ENCODE data around the gene VAC14. TPM values are rescaled to one million over a fixed set of nuclear protein-coding genes. Genes with fewer than 3 reads are reported as not detected.

VAC14 gene
- total RNA-seq, 1 donor from 2014 or later: 16.1 TPM

DNA sequence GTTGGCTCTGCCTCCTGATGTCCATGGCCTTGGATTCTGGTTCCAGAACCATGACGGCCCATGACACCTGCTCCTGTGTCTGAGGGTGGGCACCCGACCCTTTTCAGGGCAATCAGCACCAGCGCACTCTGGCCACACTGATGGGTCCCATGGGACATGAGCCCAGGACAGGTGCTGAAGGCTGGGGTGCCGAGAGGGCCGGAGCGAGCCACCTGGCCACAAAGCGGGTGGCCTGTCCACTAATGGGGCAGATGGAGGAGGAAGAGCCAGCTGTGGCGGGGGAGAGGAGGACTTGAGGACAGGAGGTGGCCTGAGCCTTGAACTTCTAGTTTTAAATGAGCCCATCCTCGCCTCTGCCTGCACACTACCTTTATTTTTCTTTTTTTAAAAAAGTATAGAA is 83.9 kb downstream of the VAC14 start:
- no peak overlapping the region for H3K4me3 ChIP-seq
- TF ChIP-seq EZH2phosphoT487 (IDR thresholded peaks at IDR 0.05) (no peak), CTCF (IDR thresholded peaks at IDR 0.05) (no peak), EZH2 (IDR thresholded peaks at IDR 0.05) (no peak)

DNA sequence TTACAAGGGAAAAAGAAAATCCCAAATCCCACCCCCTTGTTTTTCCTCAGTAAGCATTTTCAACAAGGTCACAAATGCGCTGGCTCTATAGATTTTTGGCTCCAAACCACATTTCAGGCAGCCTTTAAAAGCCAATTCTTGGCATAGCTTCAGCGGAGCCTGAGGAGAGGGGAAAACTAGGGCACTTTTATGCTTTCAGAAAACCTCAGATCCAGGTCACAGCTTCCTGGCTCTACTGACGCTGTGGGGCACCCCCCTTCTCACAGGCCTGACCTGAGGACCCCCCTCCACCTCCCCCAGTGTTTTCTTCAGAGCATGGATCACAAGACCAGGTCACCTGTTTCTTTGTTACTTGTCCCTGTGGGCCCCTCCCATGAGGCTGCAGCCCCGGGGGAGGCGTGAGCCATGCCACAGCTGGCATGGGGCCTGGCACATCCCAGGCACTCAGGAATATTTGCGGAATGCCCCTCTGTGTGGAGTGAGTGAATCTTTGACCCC is 85.0 kb downstream of the VAC14 start:
- H3K79me2 ChIP-seq (ENCODE audit: low read depth): no peaks in the 10 kb centered on the region
- Mint-ChIP-seq H3K4me3 (no peak overlapping the region), H3K4me1 (peaks cover 45% of the 10 kb centered on the region), H3K27me3 (ENCODE audit: insufficient read depth, low read depth) (peaks cover 7% of the 10 kb centered on the region), H3K27ac (peak overlapping the region; percentile 74), H3K9me3 (peaks cover 6% of the 10 kb centered on the region), H3K36me3 (peaks cover 18% of the 10 kb centered on the region)
- no peaks in the 10 kb centered on the region for H3K27me3 ChIP-seq
- H2AFZ ChIP-seq (replicated peaks): no peak overlapping the region
- H3K9ac ChIP-seq: no peak overlapping the region
- no peak for DNase-seq (ENCODE audit: low spot score)
- H3F3A ChIP-seq (ENCODE audit: low read depth): no peaks in the 10 kb centered on the region
- no peak for TF ChIP-seq EZH2phosphoT487 (IDR thresholded peaks at IDR 0.05)
- TF ChIP-seq EZH2 (IDR thresholded peaks at IDR 0.05): no peak
- TF ChIP-seq CTCF (IDR thresholded peaks at IDR 0.05): no peak
- no peaks in the 10 kb centered on the region for H3K9me3 ChIP-seq (ENCODE audit: low read depth)
- H4K20me1 ChIP-seq (ENCODE audit: low read depth): no peaks in the 10 kb centered on the region
- no peak overlapping the region for H3K4me2 ChIP-seq
- no peak overlapping the region for H3K4me3 ChIP-seq
- no peaks in the 10 kb centered on the region for H3K36me3 ChIP-seq
- peaks cover 18% of the 10 kb centered on the region for H3K4me1 ChIP-seq
- H3K27ac ChIP-seq: no peak overlapping the region

More for the DNA sequence above, 83.9 kb downstream of the VAC14 start:
- Histone ChIP-seq H3K4me1 (peaks cover 18% of the 10 kb centered on the region), H2AFZ (replicated peaks) (no peak overlapping the region), H3K79me2 (ENCODE audit: low read depth) (no peaks in the 10 kb centered on the region), H3F3A (ENCODE audit: low read depth) (no peaks in the 10 kb centered on the region), H3K36me3 (no peaks in the 10 kb centered on the region), H3K9me3 (ENCODE audit: low read depth) (no peaks in the 10 kb centered on the region), H3K27me3 (no peaks in the 10 kb centered on the region), H3K4me2 (no peak overlapping the region), H3K27ac (no peak overlapping the region), H4K20me1 (ENCODE audit: low read depth) (no peaks in the 10 kb centered on the region), H3K9ac (no peak overlapping the region)
- Mint-ChIP-seq H3K4me1 (peaks cover 35% of the 10 kb centered on the region), H3K27me3 (ENCODE audit: insufficient read depth, low read depth) (peaks cover 7% of the 10 kb centered on the region), H3K27ac (peak overlapping the region; percentile 50), H3K4me3 (no peak overlapping the region), H3K36me3 (peaks cover 19% of the 10 kb centered on the region), H3K9me3 (peaks cover 6% of the 10 kb centered on the region)
- no peak for DNase-seq (ENCODE audit: low spot score)

- Mint-ChIP-seq H3K4me1 (peaks cover 50% of the 10 kb centered on the region), H3K4me3 (no peak overlapping the region), H3K27me3 (ENCODE audit: insufficient read depth, low read depth) (peaks cover 7% of the 10 kb centered on the region), H3K36me3 (peaks cover 12% of the 10 kb centered on the region), H3K27ac (peak overlapping the region; percentile 14), H3K9me3 (peaks cover 4% of the 10 kb centered on the region)
- TF ChIP-seq CTCF (IDR thresholded peaks at IDR 0.05): no peak
- no peak for TF ChIP-seq EZH2phosphoT487 (IDR thresholded peaks at IDR 0.05)
- no peak for TF ChIP-seq EZH2 (IDR thresholded peaks at IDR 0.05)
- H4K20me1 ChIP-seq (ENCODE audit: low read depth): no peaks in the 10 kb centered on the region
- no peaks in the 10 kb centered on the region for H3K36me3 ChIP-seq
- no peak overlapping the region for H2AFZ ChIP-seq (replicated peaks)
- no peak overlapping the region for H3K9ac ChIP-seq
- H3K4me1 ChIP-seq: peaks cover 18% of the 10 kb centered on the region
- H3K27ac ChIP-seq: no peak overlapping the region
- H3K27me3 ChIP-seq: no peaks in the 10 kb centered on the region
- H3K79me2 ChIP-seq (ENCODE audit: low read depth): no peaks in the 10 kb centered on the region
- H3K4me3 ChIP-seq: no peak overlapping the region
- H3F3A ChIP-seq (ENCODE audit: low read depth): no peaks in the 10 kb centered on the region
- H3K9me3 ChIP-seq (ENCODE audit: low read depth): no peaks in the 10 kb centered on the region
- DNase-seq (ENCODE audit: low spot score): no peak
- H3K4me2 ChIP-seq: no peak overlapping the region
These were observed 85.7 kb downstream of the VAC14 start for GRCh38 chr16:70715055-70715858.
